Karpas-422 (cell line): ENCODE measurements around the gene RAP2B. TPM values are rescaled to one million over a fixed set of nuclear protein-coding genes. Genes with fewer than 3 reads are reported as not detected.

Experiments
- DNase-seq: peaks from one replicate; pipeline ENCODE4 v3.0.0-alpha.2; 2015
- H2AFZ ChIP-seq: fragments of 200-600 bp; sonication (generic); 2 replicates; pipeline ENCODE4 v1.6.1; 2014; ENCODE audit warnings: antibody characterized with exemption, low read length, mixed read lengths
- H3K27ac ChIP-seq: fragments of 200-600 bp; sonication (generic); 2 replicates; pipeline ENCODE4 v1.5.1; 2014; ENCODE audit warnings: mild to moderate bottlenecking, low read length, moderate library complexity
- H3K27me3 ChIP-seq: fragments of 200-600 bp; sonication (generic); 2 replicates; pipeline ENCODE4 v1.6.1; 2014; ENCODE audit warnings: low read length, mixed read lengths
- H3K36me3 ChIP-seq: fragments of 200-600 bp; sonication (generic); 2 replicates; pipeline ENCODE4 v1.6.1; 2014; ENCODE audit warnings: low read length, mixed read lengths; ENCODE audit not compliant: insufficient read depth
- H3K4me1 ChIP-seq: fragments of 200-600 bp; sonication (generic); 2 replicates; pipeline ENCODE4 v1.6.1; 2014; ENCODE audit warnings: mild to moderate bottlenecking, low read length, mixed read lengths
- H3K4me2 ChIP-seq: fragments of 200-600 bp; sonication (generic); 2 replicates; pipeline ENCODE4 v1.6.1; 2014; ENCODE audit warnings: low read length, low read depth, mild to moderate bottlenecking; ENCODE audit not compliant: poor library complexity, severe bottlenecking
- H3K4me3 ChIP-seq: fragments of 200-600 bp; sonication (generic); 2 replicates; pipeline ENCODE4 v1.5.1; 2014; ENCODE audit warnings: mild to moderate bottlenecking, antibody characterized with exemption, low read length, mixed read lengths
- H3K79me2 ChIP-seq: fragments of 200-600 bp; sonication (generic); 2 replicates; pipeline ENCODE4 v1.6.1; 2014; ENCODE audit warnings: mild to moderate bottlenecking, low read length, mixed read lengths
- H3K9ac ChIP-seq: fragments of 200-600 bp; sonication (generic); 2 replicates; pipeline ENCODE4 v1.6.0; 2014; ENCODE audit warnings: low read length
- H3K9me2 ChIP-seq: fragments of 200-600 bp; sonication (generic), shearing (Covaris generic); replicated peaks from 2 replicates; pipeline ENCODE4 v1.6.0; 2014; ENCODE audit warnings: mild to moderate bottlenecking, low read length, moderate library complexity; ENCODE audit not compliant: insufficient read depth
- H3K9me3 ChIP-seq: fragments of 300-700, 200-600 bp; sonication (generic); 2 replicates; pipeline ENCODE4 v1.6.1; 2014; ENCODE audit warnings: low read length, mixed read lengths
- H4K20me1 ChIP-seq: fragments of 200-600 bp; sonication (generic); 2 replicates; pipeline ENCODE4 v1.6.1; 2014; ENCODE audit warnings: mild to moderate bottlenecking, antibody characterized with exemption, low read length, low read depth; ENCODE audit not compliant: insufficient read depth
- total RNA-seq: library from RNA; depleted of rRNA; stranded (reverse); fragments of >200 nt; shearing (Covaris generic); gene quantifications from 2 replicates; pipeline ENCODE4 v1.2.3, GENCODE V29; 2014; ENCODE audit warnings: low replicate concordance

The RAP2B gene
- total RNA-seq, 1 experiment from 2014 or later = 7.2 TPM

GRCh38 chr3:153219146-153219545 lies 57.1 kb downstream of the RAP2B start:
- H4K20me1 ChIP-seq = no peaks in the 10 kb centered on the region
- H3K79me2 ChIP-seq = no peaks in the 10 kb centered on the region
- H3K9me2 ChIP-seq = no peaks in the 10 kb centered on the region
- no peaks in the 10 kb centered on the region for H3K36me3 ChIP-seq
- no peak overlapping the region for H3K4me3 ChIP-seq
- H3K4me2 ChIP-seq = no peak overlapping the region
- no peaks in the 10 kb centered on the region for H3K4me1 ChIP-seq
- H3K27me3 ChIP-seq = no peaks in the 10 kb centered on the region
- no peak for DNase-seq
- H3K9ac ChIP-seq = no peak overlapping the region
- H3K9me3 ChIP-seq = no peaks in the 10 kb centered on the region
- no peak overlapping the region for H2AFZ ChIP-seq
- H3K27ac ChIP-seq = no peak overlapping the region
